Measurements from ENCODE around the gene BPIFB2.

The BPIFB2 gene

DNA sequence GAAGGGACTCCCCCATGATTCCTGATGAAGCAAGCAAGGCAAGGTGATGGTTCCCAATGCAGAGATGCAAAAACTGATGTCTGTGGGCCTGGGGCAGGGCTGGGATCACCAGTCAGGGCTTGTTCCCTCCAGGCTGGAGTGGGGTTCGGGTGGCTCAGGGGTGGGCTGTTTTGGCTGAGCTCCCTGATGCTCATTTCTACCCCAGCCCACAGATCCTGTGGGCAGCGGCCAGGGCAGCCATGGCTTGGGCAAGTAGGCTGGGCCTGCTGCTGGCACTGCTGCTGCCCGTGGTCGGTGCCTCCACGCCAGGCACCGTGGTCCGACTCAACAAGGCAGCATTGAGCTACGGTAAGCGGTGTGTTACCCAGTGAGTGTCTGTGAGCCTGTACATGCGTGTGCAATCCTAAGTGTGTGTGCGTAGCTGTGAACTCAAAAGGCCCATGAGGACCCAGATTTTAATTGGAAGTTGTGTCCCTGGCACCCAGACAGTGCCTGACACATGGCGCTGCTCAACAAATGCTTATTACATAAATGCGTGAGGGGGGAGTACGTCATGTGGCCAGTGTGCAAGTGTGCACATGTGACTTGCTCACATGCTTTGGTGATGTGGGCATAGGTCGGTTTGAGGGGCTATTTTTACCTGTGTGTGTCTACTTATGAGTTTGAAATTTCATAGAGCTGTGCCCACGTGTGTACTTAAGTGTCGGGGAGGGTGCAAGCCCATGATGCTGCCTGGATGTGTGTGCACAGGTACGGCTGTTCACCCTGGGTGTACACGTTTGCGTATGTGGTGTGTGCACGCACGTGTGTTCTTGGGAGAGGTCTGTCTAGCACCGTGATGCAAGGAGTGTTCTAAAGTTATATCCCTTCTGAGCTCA is 1.1 kb downstream of the BPIFB2 start:
- Histone ChIP-seq H3K4me1 (ENCODE audit: insufficient read depth, poor library complexity, severe bottlenecking) (no peaks in the 10 kb centered on the region), H3K27me3 (ENCODE audit: insufficient read depth, poor library complexity, severe bottlenecking) (peaks cover 36% of the 10 kb centered on the region), H3K27ac (ENCODE audit: poor library complexity, severe bottlenecking) (no peak overlapping the region), H3K9me3 (ENCODE audit: severe bottlenecking) (no peaks in the 10 kb centered on the region), H3K36me3 (ENCODE audit: low read depth) (no peaks in the 10 kb centered on the region), H3K4me3 (ENCODE audit: severe bottlenecking) (no peak overlapping the region)
- TF ChIP-seq, protein P1, sequence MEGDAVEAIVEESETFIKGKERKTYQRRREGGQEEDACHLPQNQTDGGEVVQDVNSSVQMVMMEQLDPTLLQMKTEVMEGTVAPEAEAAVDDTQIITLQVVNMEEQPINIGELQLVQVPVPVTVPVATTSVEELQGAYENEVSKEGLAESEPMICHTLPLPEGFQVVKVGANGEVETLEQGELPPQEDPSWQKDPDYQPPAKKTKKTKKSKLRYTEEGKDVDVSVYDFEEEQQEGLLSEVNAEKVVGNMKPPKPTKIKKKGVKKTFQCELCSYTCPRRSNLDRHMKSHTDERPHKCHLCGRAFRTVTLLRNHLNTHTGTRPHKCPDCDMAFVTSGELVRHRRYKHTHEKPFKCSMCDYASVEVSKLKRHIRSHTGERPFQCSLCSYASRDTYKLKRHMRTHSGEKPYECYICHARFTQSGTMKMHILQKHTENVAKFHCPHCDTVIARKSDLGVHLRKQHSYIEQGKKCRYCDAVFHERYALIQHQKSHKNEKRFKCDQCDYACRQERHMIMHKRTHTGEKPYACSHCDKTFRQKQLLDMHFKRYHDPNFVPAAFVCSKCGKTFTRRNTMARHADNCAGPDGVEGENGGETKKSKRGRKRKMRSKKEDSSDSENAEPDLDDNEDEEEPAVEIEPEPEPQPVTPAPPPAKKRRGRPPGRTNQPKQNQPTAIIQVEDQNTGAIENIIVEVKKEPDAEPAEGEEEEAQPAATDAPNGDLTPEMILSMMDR (IDR thresholded peaks at IDR 0.05; ENCODE audit: poor library complexity, severe bottlenecking), result no peak
- DNase-seq (ENCODE audit: low spot score), result no peak
- no peak for ATAC-seq (ENCODE audit: low read depth)

DNA sequence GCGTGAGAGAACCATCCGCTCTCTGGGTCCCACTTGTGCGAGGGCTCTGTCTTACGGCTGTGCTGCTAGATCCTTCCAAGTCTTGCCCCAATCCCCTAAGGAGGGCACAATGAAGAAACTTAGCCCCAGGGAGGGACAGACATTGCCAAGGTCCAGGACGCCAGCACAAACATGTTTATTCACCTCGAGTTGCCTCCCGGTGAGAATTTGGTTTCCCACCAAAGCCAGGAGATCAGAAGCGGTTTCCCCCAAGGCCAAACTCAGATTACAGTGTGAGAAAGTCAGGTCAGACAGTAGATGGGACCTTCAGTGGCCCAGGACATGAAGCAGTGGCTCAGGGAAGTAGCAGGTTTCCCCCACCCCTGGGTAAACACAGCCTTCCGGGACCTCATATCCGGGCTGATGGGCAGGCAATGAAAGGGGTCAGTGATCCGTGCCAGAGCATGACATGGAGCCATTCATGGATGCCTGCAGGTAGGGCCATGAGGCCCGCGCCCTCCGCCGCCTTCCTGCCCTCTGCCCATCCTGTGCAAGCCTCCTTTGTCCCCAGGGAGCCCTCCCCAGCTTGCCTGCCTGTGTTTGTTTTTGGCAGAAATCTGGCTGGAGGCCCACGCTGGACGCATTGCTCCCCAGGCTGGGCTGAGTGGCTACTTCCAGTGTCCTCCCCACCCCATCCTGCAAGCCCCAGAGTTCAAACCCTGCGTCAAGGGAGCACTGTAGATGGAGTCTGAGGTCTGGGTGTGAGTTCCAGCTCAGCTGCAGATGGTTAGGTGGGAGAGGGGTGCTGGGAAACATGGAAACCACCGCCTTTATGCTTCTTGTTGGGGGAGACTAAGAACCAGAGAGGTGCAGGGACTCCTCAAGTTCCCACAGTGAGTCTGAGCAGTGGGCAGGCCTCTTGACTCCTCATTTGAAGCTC is 2.0 kb downstream of the BPIFB2 start:
- Histone ChIP-seq H3K9me3 (ENCODE audit: severe bottlenecking) (no peaks in the 10 kb centered on the region), H3K4me3 (ENCODE audit: severe bottlenecking) (no peak overlapping the region), H3K36me3 (ENCODE audit: low read depth) (no peaks in the 10 kb centered on the region), H3K4me1 (ENCODE audit: insufficient read depth, poor library complexity, severe bottlenecking) (no peaks in the 10 kb centered on the region), H3K27me3 (ENCODE audit: insufficient read depth, poor library complexity, severe bottlenecking) (peaks cover 36% of the 10 kb centered on the region), H3K27ac (ENCODE audit: poor library complexity, severe bottlenecking) (no peak overlapping the region)
- no peak for DNase-seq (ENCODE audit: low spot score)
- no peak for ATAC-seq (ENCODE audit: low read depth)
- TF ChIP-seq, protein P1 (IDR thresholded peaks at IDR 0.05; ENCODE audit: poor library complexity, severe bottlenecking), result no peak

DNA sequence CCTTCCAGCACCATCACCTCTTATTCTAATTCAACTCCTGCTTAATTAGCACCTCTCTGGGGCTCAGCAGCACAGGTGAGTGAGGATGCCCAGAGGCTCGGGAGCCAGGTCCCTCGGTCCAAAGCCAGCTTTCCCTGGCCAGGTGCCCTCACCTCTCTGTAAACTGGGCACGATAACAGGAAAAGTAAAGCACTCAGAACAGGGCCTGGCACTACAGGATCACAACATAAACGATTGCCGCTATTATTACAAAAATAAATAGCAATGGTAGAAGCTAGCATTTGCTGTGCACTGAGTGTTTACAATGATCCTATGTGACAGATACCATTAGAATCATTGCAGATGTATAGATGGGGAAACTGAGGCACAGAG is 2.6 kb downstream of the BPIFB2 start:
- TF ChIP-seq, protein P1 (IDR thresholded peaks at IDR 0.05; ENCODE audit: poor library complexity, severe bottlenecking), result no peak
- Histone ChIP-seq H3K9me3 (ENCODE audit: severe bottlenecking) (no peaks in the 10 kb centered on the region), H3K27ac (ENCODE audit: poor library complexity, severe bottlenecking) (no peak overlapping the region), H3K4me3 (ENCODE audit: severe bottlenecking) (no peak overlapping the region), H3K36me3 (ENCODE audit: low read depth) (no peaks in the 10 kb centered on the region), H3K4me1 (ENCODE audit: insufficient read depth, poor library complexity, severe bottlenecking) (no peaks in the 10 kb centered on the region), H3K27me3 (ENCODE audit: insufficient read depth, poor library complexity, severe bottlenecking) (peaks cover 36% of the 10 kb centered on the region)
- DNase-seq (ENCODE audit: low spot score) (no peak), ATAC-seq (ENCODE audit: low read depth) (no peak)

DNA sequence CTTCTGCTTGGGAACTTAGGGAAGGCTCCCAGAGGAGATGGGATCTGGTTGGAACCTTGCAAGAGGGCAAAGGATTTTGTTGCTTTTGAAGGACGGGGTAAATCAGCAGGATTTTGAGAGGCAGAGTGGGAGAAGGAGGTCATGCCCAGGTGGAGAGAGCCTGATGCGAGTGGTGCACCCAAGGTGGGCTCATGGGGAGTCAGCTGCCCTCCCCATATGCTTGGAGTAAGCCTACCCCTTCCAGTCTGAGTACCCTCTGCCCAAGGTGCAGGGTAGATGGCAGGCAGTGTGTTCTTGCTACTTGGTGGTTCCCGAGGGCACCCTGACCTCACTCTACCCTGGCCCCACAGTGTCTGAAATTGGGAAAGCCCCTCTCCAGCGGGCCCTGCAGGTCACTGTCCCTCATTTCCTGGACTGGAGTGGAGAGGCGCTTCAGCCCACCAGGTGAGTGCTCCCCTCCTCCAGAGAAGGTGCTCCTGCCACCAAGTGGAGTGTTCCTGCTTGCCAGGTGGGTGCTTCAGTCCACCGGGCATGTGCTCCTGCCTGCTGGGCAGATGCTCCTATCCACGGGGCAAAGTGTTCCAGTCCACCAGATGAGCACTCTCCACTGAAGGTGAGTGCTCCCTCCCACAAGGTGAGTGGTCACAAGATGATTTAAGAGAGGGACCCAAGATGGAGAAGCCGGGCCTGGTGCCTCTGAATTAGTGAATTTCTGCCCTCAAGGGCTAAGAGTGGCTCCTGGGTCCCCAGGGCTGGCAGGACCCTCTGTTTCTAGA is 3.4 kb downstream of the BPIFB2 start:
- no peak for DNase-seq (ENCODE audit: low spot score)
- no peaks in the 10 kb centered on the region for H3K36me3 ChIP-seq (ENCODE audit: low read depth)
- no peak overlapping the region for H3K4me3 ChIP-seq (ENCODE audit: severe bottlenecking)
- TF ChIP-seq, protein P1 (IDR thresholded peaks at IDR 0.05; ENCODE audit: poor library complexity, severe bottlenecking), result no peak
- no peaks in the 10 kb centered on the region for H3K4me1 ChIP-seq (ENCODE audit: insufficient read depth, poor library complexity, severe bottlenecking)
- peaks cover 36% of the 10 kb centered on the region for H3K27me3 ChIP-seq (ENCODE audit: insufficient read depth, poor library complexity, severe bottlenecking)
- no peaks in the 10 kb centered on the region for H3K9me3 ChIP-seq (ENCODE audit: severe bottlenecking)
- ATAC-seq (ENCODE audit: low read depth), result no peak
- no peak overlapping the region for H3K27ac ChIP-seq (ENCODE audit: poor library complexity, severe bottlenecking)

Data from RWPE2 (cell line).